Measurements from ENCODE around the gene TMOD1.

The TMOD1 gene

DNA sequence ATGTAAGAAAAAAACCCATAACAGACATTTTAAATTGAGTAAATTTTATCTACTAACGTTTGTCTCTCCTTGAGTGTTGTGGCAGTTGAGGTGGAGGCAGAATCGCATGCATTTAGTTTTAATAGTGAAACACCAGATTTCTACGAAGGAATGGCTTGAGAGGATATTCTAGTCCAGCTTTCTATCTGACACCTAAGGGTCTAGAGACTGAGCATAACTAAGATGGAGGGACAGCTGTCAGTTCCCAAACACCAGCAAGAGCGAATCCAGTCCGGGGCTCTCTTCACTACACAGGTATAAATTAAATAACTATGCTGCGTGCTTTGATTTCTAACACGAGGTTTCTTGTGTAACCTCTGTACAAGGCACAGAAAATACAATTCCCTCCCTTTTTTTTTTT is 133.6 kb downstream of the TMOD1 start:
- DNase-seq (ENCODE audit: low spot score), result no peak

DNA sequence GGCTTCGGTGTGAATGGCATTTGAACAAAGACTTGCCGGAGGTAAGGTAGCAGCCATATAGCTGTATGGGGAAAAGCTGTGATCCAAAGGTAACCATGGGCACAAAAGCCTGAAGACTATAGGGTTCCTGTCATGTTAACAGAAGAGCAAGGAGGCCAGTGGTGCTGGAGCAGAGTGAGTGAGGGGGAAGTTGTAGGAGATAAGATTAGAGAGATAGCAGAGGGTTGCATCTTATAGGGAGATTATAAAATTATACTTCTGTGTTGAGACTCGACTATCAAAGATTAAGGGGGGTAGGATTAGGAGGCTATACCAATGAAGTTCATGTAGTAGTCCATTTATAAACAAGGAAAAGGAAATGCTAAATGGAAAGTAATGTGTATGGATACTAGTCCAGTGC is 135.4 kb downstream of the TMOD1 start:
- no peak for DNase-seq (ENCODE audit: low spot score)

DNA sequence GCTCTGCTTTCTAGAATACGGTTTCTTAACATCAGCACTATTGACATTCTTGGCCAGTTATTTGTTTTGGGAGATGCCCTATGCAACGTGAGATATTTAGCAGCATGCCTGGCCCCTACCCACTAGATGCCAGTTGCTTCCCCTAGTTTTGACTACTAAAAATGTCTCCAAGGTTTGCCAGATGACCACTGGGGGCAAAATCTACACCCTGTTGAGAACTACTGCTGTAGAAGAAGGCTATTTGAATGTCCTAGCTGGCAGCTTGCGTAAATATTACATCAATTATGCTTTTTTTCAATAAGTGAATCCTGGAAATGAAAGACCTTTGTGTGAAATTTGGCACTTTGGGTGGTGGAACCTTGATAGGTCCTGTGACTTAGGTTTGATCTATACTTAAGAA is 137.2 kb downstream of the TMOD1 start:
- no peak for DNase-seq (ENCODE audit: low spot score)

DNA sequence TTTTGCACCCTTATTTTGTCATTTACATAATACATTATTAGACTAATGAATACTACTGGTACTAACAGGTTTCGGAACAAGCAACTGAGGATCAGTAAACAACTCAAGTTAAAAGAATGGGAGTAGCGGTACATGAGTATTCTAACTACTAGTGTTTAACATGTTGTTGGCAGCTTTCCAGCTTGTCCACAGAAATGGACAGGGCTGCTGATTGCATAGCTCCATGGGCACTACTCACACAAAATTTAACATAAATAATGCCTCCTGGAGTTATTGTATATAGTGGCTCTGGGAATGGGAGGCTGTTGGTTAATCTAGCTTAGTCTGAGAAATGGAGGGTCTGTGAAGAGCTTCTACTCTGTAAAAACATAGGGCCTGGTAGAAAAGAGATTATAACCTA is 138.9 kb downstream of the TMOD1 start:
- no peak for DNase-seq (ENCODE audit: low spot score)

DNA sequence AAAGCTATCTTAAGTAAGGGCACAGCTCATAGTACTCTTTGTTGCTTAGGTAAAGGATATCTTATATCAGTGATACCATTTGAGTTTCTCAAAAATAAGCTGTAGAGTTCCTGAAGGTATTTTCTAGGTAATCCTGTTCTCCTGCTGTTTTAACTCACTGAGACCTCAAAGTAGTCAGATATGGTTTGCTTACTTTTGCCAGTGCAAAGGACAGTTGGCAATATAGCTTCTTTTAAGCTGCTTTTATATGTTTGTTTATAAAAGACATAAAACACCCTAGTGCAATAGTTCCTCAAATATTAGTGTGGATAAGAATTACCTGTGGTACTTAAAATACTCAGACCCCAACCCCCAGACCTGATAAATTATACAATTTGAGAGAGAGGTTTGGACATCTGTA is 144.3 kb downstream of the TMOD1 start:
- DNase-seq (ENCODE audit: low spot score), result no peak

DNA sequence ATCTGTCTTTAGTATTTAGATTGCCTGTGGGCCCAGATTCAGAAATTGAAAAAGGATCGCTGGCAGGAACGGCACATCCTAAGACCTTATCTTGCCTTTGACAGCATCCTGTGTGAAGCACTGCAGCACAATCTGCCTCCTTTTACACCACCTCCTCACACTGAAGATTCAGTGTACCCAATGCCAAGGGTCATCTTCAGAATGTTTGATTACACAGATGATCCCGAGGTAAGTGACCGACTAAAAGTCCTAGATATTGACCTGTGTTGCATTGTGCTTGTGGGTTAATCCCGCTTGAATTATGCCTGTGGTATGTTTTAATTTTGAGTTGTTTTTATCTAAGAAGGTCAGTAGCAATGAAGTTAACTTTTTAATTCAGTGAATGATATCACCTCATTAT is 146.5 kb downstream of the TMOD1 start:
- no peak for DNase-seq (ENCODE audit: low spot score)
